Measurements from ENCODE around the gene ZNF32.
"Not testable (repeated sequence)": the region's sequence is repeated elsewhere in the genome, so short reads cannot be mapped to it uniquely, and the experiment has no call there.

Gene ZNF32

DNA sequence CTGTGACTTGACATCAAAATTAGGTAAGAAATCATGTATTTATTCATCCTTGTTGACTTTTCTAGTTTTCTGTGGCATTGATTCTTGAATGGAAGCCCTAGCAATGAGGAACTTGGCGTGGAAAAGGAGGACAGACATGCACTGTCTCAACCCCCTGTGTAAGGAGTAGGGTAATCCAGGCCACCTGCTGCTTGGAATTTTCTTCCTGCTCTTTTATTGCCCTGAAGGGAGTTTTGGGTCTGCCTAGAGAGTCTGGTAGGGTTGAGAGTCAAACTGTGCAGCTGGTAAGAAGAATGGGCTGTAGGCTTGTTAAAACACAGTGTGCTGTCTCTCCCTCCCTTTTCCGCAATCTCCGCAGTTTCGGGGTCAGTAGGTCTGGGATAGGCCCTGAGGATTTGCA, 19.7 kb downstream of the ZNF32 start:
- DNase-seq (ENCODE audit: low read depth, low spot score): peak; percentile 53

DNA sequence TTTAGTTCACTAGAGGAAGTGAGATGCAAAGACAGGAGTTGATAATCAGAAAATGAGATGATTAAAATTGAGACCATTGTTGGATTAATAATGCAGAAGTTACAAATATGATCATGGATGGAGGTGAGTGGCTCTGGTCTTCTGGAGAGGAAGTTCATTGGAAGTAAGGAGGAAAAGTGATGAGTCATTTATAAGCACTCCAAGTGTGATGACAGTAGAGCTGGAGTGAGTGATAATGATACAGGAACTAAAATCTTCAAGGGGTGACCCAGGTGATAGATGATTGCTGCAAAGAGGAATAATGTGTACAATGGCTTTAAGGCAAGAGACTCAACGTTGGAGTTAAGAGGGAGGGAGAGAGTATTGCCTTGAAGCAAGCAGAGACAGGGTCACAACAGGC, 20.7 kb downstream of the ZNF32 start:
- DNase-seq (ENCODE audit: low read depth, low spot score): no peak

DNA sequence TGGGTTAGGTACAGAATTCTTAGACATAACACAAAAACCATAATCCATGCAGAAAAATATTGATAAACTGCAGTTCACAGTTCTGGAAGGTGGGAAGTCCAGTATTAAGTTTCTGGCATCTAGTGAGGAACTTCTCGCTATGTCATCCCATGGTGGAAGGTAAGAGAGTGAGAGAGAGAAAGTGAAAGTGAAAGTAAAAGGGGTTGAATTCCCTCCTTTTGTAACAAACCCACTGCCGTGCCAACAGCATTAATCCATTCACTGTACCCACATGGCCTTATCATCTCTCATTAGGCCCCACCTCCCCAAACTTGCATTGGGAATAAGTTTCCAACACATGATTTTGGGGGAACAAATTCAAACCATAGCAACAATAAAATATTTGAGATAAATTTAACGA, 25.3 kb downstream of the ZNF32 start:
- DNase-seq (ENCODE audit: low read depth, low spot score): no peak

DNA sequence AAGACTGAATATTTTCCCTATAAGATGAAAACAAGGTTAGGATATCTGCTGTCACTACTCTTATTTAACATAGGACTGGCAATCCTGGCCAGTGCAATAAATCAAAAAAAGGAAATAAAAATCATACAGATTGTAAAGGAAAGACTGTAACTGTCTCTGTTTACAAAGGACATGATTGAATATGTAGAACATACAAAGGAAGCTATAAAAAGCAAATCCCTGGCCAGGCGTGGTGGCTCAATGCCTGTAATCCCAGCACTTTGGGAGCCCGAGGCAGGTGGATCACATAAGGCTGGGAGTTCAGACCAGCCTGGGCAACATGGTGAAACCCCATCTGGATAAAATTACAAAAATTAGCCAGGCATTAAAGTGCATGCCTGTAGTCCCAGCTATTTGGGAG, 26.6 kb downstream of the ZNF32 start:
- DNase-seq (ENCODE audit: low read depth, low spot score): no peak

DNA sequence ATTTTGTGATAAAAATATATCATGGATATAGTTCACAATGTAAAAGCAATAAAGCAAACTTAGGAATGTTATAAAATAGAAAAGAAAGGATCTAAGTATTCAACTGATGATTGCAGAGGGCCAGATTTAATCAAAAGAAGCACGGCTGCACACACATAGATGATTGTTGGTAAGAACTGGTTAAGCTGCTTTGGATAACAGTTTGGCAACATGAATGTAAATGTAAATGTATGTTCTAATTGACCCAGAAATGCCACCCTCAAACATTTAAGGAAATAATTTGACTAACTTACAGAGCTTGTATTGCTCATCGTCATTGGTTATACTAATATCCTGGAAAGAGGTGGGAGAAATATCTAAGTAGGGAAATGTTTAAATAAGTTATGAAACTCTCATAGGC, 29.3 kb downstream of the ZNF32 start:
- DNase-seq (ENCODE audit: low read depth, low spot score): no peak

DNA sequence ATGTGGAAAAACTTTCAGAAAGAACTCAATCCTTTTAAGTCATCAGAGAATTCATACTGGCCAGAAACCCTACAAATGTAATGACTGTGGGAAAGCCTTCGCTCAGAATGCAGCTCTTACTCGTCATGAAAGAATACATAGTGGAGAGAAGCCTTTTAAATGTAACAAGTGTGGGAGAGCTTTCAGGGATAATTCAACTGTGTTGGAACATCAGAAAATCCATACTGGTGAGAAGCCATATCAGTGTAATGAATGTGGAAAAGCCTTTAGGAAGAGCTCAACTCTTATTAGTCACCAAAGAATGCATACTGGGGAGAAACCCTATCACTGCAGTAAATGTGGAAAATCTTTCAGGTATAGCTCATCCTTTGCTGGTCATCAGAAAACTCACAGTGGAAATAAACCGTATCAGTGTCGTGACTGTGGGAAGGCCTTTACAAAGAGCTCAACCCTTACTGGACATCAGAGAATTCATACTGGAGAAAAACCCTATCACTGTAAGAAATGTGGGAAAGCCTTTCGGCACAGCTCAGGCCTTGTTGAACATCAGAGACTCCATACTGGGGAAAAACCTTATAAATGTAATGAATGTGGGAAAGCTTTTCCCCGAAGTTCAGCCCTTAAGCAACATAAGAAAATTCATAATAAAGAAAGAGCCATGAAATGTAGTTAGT, 31.8 kb downstream of the ZNF32 start:
- no peak for DNase-seq (ENCODE audit: low read depth, low spot score)

DNA sequence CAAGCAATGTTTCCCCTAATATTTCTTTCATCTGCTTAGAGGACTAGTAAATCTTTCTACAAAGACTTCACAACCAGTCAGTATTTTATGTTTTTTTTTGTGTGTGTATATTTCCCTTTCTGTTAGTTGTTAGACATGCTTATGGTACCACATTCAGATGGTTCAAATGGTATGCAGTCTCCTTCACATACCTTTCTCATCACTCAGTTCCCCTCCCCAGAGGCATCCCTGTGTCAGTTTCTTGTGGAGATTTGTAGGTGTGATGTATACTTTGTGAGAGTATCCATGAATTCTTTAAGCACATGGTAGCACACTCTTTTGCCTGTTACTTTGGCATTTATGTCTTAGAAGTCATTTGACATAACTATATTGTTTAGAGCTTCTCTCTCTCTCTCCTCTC, 38.0 kb downstream of the ZNF32 start:
- DNase-seq (ENCODE audit: low read depth, low spot score): no peak

DNA sequence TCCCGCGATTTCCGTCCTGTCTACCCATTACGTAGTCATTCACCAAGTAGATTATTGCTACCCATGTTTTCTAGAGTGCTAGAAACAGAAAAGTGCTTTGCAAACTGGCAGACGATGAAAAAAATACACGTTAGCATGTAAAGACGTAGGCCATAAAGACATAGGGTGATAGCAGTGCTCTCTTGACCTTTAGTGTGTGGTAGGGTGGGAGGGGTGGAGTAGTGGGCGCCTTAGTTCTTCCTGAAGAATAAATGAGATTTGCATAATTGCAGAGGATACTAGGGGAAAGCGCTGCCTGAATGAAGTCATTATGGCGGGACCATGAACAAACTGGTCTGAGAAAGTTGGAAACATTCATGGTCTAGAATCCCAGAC, 41.5 kb downstream of the ZNF32 start:
- DNase-seq (ENCODE audit: low read depth, low spot score): no peak

DNA sequence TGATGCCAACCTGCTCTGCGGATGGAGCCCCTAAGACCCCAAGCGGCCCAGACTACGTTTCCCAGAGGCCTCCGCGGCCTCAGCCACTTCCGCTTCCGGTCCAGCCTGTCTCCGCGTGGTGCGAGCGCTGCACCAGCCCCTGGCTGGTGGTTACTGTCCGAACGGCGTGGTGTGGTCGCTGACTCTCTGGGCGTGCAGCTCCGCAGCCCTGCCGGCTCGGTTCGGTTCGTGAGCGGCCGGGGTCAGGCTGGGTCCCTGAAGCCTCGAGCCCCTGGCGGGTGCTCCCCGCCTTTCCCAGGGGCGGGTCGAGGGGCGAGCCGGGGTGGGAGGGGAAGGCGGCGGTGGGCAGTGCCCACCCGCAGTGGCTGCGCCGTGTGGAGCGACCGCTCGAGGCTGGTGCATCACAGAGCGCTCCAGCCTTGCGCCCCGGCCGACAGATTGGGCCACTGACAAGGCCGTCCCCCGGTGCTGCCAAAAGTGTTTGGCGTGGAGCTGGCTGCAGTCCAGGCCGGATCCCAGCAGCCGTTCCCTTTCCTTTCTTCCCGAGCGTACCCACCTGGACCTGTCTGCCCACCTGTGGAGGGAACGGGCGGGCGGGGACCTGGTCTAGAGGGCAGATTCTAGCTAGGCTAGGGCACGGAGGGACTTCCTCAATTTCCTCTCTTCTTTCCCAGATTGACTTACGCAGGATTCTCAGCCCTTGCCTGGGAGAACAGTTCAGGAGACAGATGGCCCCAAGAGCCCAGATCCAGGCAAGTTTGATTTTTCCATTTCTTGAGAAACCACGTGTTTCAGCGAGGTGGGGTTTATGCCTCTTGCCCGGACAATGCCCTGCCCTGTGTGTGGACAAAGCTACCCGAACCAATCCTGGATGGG, 42.1 kb downstream of the ZNF32 start, which contains the start of gene ZNF485:
TSS of gene ZNF485 (plus strand) at position 116 of the 876 bp plus-strand sequence. CDS start at position 729, 613 bp downstream.
- peak; percentile 79 for DNase-seq (ENCODE audit: low read depth, low spot score)

DNA sequence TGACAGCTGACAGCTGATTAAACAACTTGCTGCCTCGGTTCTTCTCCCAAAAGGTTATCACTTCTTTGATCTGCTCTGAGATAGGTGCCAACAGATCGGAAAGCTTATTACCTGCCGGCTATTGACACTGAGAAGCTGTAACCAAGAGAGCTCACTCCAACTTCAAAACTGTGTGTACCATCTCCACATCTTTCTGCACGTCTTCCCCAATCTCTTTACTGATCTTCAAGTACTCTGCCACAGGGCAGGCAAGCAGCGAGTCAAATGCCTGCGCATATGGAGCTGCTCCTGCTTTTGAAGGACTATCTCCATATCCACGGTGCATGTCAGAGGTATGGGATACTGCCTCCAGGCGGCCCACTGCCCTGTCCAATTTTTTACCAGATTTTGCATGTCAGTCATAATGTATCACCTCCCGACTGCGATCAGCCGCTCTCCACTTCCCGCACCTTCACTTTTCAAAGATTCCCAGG, 42.8 kb downstream of the ZNF32 start:
- DNase-seq (ENCODE audit: low read depth, low spot score): no peak

DNA sequence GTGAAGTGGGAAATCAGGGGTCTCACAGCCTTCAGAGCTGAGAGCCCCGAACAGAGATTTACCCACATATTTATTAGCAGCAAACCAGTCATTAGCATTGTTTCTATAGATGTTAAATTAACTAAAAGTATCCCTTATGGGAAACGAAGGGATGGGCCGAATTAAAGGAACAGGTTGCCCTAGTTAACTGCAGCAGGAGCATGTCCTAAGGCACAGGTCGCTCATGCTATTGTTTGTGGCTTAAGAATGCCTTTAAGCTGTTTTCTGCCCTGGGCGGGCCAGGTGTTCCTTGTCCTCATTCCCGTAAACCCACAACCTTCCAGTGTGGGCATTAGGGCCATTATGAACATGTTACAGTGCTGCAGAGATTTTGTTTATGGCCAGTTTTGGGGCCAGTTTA, 47.1 kb downstream of the ZNF32 start:
- not testable (repeated sequence) for DNase-seq (ENCODE audit: low read depth, low spot score)

DNA sequence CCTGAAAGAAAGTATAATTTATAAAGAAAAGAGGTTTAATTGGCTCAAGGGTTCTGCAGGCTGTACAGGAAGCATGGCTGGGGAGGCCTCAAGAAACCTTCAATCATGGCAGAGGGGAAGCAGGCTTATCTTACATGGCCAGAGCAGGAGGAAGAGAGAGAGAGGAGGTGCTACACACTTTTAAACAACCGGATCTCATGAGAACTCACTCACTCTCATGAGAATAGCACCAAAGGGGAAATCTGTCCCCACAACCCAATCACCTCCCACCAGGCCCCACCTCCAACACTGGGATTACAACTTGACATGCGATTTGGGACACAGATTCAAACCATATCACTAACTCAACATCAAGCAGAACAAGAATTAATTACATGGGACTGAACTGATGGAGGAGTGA, 49.3 kb downstream of the ZNF32 start:
- no peak for DNase-seq (ENCODE audit: low read depth, low spot score)

DNA sequence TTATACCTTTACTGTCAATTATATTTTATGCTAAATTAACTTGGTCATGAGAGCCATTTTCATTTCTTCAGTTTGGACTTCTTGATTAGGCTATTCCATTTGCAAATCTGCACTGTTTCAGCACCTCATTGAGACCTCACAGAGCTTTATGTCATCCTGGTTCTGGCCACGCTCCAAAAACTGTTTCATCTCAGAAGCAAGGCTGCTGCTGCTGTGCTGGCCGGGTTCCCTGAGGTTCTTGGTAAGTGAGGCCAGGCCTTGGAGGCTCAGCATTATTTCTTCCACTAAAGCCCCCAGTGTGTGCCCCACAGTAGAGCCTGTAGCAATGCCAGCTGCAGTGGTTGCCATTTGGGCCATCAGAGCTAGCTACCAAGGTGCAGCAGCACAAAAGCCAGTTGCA, 50.2 kb downstream of the ZNF32 start:
- DNase-seq (ENCODE audit: low read depth, low spot score): no peak

DNA sequence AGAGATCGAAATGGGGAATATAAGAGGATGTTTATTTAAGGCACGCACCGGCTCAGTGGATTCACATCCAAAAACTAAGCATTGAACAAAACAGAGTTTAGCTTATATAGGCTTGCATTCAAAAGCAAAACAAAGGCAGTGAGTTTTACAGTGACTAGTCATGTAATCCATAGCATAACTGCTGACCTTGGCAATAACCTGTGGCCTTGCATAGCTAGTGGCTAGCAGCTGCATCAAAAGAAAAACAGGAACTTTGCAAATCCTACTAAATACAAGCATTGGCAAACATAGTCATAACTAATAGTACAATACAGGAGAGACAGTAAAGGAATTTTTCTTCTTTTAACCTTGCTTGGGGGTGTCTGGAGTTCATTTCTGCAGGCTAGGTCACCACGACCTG, 52.1 kb downstream of the ZNF32 start:
- no peak for DNase-seq (ENCODE audit: low read depth, low spot score)

DNA sequence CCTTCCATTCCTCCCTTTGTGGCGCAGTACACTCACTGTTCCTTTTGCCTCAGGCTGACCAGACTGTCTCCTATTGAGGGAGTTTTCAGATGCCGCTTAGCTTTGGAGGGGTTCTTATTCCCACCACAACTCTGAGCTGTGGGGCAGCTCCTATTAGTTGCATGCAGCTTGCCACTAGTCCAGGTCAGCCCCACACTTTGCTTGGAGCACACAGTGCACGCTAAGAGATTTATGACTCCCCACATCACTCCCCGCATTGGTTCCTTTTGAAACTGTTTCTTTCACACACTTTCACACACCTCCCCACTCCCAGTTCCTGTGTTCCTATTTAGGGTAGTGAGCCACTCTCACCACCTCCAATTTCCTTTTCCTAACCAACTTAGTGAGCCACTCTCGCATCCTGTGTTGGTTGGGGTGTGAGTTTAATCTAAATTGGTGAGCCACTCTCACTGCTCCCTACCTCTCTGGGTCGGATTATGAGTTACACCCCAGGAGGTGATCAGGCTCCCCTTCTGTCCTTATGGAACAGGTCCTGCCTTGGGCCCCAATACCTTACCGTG, 52.9 kb downstream of the ZNF32 start:
- DNase-seq (ENCODE audit: low read depth, low spot score): no peak

DNA sequence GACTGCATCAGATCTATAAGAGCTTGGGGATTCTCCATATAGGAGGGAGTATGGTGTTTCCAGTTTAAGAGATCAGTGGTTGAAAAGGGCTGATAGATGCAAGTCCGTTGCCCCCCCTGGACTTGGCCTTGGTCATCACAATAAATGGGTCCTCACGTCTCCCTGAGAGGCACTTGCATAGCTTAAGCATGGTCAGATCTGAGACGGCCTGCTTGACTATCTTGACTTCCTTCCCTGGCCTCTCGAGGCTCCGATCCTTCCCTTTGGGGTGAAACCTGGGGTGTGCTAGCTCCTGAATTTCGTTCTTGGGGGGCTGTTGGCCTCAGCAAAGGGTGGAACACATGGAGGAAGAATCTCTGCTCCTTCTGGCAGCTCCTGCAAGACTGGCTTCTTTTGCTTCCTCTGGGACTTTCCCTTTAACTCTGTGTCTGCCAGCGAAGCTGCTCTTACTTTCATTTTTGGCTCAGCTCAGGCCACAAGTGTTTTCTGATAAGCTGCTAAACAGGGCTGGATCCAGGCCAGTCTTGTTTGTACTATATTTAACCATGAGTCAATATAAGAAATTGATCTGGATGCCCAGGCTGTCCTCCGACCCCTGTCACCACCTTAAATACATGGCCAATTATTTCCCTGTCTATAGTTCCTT, 53.6 kb downstream of the ZNF32 start:
- no peak for DNase-seq (ENCODE audit: low read depth, low spot score)
